Measurements from ENCODE around the gene KCNJ8.

GRCh38 chr12:21731144-21731543, 43.4 kb downstream of the KCNJ8 start:
- no peak for TF ChIP-seq CTCF (IDR thresholded peaks at IDR 0.05)
- TF ChIP-seq POLR2A (IDR thresholded peaks at IDR 0.05) = no peak

Measured in thyroid gland (tissue), 4 donors.